Fibroblast of skin of left quadriceps (primary cell): ENCODE results near the gene GRIK5.
"Not testable (repeated sequence)": the region's sequence is repeated elsewhere in the genome, so short reads cannot be mapped to it uniquely, and the experiment has no call there.

Source experiments
- DNase-seq, 2 experiments: peaks; one replicate each; pipeline ENCODE4 v3.0.0-alpha.2; 2013; ENCODE audit warnings: low read depth in 2 of 2

The GRIK5 gene

DNA sequence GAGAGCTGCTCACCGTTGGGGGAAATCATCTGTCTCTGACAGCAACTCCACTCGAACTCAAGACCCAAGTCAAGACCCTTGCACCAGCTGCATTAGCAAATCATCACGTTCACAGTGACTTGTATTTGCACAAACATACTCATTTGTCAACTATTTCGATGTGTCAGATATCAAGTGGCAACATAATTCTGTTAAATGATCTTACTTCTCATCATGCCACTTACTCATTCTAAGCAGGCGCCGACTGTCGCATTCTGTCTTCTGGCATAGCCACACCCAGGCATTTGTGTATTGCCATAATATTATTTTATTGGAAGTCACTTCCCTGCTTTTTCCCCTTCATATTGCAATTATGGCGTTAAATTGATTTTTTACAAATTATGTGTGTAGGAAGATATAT, 53.0 kb downstream of the GRIK5 start:
- DNase-seq, result no peak

DNA sequence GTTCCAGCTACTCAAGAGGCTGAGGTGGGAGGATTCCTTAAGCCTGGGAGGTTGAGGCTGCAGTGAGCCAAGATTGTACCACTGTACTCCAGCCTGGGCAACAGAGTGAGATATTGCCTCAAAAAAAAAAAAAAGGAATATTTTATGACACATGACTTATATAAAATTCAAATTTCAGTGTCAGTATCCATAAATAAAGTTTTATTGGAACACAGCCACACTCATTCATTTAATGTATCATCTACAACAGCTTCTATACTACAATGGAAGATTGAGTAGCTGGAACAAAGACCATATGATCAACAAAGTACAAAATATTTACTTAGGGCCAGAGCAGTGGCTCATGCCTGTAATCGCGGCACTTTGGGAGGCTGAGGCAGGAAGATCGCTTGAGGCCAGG, 57.3 kb downstream of the GRIK5 start:
- not testable (repeated sequence) for DNase-seq

DNA sequence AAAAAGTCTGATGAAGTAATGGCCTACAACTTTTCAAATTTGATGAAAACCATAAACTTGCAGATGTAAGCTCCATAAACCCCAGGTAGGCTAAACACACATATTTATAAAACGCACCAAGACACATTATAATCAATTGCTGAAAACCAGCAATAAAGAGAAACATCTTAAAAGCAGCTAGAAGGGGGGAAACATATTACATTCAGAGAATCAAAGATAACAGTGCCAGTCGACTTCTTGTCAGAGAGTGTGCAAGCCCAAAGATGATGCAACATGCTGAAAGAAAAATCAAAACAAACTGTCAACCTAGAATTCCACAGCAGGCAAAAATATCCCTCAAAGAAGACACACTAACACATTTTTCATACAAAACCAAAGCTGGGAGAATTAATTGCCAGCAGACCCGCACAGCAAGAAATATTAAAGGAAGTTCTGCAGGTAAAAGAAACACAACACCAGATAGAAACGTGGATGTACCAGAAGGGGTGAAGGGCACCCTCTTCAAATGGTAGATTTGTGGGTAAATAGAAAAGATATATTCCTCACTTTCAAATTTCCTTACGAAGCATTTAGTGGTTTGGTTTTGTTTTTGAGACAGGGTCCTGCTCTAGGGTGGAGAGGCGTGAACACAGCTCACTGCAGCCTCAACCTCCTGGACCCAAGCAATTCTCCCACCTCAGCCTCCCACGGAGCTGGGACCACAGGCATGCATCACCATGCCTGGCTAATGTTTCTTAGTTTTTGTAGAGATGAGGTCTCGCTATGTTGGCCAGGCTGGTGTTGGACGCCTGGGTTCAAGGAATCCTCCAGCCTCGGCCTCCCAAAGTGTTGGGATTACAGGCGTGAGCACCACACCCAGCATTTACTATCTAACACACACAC, 59.5 kb downstream of the GRIK5 start:
- peak; percentile 44 to 53 for DNase-seq

DNA sequence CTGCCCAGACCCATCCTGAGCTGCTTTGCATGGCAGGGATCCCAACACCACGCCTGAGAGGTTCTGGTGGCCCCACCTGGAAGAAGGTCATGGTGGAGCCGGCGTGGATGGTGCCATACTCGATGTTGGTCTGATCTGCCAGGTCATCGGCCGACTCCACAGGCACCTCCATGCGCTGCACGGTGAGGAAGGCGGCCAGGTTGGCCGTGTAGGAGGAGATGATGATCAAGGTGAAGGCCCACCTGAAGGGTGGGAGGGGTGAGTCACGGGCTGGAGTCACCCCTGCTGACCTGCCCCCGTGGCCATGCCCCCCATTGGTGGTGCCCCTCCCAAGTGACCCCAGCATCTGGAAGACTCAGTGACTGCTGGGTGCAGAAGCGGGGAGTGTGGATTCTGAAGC, 63.4 kb downstream of the GRIK5 start:
- DNase-seq, result no peak

DNA sequence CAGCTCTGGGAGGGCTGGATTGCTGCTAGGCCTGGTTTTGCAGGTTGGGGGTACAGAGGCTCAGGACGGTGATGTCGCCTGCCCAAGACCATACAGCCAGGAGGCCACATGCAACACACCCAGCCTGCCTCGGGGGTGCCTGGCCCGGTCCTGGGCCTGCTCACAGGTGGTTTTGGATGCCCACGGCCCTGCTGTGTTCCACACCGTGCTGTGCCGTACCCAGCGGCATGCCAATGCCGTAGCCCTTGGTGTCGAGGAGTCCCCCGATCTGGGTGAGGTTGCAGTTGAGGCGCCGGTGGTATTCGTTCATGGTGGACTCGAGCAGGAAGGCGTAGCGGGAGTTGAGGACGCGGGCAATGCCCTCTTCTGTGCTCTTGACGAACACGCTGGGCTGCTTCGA, 64.5 kb downstream of the GRIK5 start:
- DNase-seq, result no peak

DNA sequence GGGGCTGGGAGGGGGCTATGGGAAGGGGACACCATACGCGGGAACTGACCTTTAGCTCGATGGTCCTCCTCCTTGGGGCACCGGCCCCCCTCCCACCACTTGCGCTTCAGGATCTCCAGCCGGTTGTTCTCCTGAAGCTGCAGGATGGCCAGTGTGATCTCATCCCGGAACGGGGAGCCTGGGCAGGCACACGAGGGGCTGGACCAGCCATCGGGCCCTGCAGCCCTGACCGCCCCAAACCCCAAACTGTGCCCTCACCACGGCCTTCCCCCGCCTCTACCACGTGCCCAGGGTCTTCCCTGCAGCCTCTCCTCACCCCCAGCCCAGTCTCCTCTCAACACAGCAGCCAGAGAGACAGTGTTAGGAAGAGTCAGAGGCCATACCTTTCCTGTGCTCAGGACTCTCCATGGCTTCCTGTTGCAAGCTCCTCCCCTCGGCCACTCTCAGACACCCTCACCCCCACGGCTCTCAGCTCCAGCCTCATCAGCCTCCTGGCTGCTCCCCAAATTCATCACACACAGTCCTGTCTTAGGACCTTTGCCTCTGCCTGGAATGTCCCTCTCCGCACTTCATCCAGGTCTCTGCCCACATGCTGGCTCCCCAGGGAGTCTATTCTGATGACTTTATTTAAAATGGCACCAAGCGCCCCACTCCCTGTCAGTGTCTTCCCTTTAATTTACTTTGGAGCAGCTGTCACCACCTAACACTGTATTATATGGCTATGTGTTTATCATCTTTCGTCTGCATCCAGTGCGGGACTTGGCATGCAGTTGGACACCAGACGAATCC, 66.3 kb downstream of the GRIK5 start:
- no peak for DNase-seq

DNA sequence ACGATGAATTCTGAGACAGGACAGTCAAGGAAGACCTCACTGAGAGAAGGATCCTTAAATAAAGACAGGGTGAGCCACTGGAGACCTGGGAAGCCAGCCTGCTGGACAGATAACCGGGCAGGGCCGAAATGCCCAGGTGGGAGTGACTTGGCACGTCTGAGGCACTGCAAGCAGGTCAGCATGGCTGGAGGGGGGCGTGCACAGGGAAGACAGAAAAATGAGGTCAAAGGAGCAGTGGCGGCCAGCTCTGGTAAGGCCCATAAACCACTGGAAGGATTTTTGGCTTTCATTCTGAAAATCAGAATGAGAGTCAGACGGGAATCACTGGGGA, 70.2 kb downstream of the GRIK5 start:
- no peak for DNase-seq

DNA sequence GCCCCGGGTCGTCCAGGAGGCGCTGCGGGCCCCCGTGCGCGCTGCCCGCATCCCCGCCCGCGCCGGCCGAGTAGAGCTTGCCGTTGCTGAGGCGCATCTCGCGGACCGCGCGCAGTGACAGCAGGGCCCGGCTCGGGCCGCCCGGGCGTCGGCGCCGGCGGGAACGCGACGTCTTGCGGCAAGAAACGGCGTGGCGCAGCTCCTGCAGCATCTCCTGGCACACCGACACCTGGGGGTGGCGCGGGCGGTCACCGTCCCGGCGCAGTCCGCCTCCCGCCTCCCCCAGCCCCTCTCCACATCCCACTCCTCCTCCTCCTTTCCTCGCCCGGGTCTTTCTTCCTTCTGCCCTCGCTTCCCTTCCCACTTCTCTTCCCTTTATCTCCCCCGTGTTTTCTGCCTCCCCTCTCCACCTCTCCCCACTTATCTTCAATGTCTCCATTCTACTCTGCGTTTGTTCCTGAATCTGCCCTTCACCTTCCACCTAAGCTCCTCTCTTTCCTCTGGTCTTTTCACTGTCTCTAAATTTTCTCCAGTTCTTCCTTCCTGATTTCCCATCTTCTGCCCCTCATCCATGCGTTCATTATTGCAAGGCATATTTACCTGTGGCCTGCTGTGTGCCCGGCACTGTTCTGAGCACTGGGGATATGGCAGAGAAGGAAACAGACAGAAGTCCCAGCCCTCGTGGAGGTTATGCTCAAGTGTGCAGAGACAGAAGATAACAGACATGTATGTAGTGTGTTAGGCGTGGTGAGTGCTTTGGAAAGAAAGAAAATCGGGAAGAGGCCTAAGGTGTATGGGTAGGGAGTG, 70.7 kb downstream of the GRIK5 start:
- no peak for DNase-seq

DNA sequence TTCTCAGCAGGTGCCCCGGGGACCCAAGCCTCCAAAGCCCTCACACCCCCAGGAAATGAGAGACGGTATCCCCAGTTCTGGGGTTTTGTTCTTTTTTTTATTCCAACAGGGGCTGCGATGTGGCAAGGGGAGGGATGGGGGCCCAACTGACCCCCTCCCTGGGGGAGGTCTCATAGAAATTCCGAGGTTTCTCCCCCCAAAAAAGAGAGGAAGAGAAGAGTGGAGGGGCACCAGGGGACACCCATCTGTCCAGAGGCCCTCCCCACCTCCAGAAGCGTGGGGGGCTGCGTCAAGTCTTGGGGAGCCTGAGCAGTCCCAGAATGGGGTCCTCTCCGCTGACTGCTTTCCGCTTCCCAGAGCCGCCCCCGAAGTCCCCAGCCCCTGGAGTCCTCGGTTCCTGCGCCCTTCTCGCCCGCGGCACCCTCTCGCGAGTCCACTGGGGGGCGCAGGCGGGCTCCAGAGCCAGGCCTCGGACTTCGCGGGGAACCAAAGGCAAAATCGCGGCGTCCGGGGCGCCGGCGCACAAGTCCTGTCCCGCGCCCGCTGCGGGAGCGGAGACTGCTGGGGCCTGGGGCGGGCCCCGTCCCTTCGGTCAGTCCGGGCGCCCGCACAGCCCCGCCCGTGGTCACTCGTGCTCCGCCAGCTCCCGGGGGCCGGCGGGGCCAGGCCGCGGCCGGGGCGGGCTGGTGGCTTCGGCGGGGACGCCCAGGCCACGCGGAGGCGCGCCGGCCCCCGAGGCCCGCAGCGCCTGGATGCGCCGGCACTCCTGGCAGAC, 71.6 kb downstream of the GRIK5 start:
- no peak for DNase-seq

DNA sequence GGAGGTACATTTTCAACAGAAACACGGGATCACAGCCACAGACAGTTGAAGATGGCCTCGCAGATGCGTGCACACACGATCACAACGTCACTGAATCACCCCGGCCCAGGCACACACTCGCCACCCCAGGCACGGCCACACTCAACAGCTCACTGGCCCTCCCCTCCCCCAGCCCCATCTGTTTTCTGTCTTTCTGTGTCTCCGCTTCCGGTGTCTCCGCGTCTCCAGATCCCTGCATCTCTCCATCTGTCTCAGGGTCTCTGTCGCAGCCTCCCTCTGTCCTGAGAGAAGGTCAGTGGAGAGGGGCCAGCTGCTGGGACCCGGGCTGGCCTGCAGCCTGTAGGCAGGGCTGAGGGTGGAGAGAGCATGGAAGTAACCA, 72.2 kb downstream of the GRIK5 start:
- DNase-seq, result no peak

DNA sequence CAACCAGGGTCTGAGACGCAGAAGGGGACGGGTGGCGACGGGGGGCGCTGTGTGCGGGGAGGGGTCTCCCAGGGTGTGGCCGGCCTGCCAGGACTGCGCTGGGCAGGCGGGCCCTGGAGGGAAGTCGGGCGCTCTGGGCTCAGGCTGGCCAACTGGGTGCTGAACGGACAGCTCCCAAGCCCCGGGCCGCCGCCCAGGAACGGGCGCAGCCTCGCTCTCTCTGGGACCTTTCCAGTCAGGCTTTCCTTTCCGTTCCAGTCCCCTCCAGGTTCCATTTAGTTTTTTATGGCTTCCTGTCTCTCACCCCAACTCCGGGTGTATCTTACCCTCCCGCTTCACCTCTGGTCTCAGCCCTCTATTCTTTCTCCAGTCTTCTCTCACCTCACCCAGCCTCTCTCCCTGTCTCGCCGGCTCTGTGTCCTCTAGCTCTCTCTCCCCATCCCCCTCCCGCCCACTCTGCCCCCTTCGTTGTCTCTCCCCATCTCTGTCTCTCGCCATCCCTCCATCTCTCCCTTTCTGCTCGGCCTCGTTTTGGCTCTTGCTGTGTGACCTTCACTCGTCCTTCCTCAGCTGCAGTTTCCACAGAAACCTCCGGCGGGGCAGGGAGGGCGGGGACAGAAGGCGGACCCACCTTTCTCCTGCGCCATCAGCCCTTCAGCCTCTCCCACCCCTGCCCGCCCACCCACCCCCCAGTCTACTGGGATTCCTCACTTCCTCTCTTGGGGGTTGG, 72.7 kb downstream of the GRIK5 start:
- no peak for DNase-seq

DNA sequence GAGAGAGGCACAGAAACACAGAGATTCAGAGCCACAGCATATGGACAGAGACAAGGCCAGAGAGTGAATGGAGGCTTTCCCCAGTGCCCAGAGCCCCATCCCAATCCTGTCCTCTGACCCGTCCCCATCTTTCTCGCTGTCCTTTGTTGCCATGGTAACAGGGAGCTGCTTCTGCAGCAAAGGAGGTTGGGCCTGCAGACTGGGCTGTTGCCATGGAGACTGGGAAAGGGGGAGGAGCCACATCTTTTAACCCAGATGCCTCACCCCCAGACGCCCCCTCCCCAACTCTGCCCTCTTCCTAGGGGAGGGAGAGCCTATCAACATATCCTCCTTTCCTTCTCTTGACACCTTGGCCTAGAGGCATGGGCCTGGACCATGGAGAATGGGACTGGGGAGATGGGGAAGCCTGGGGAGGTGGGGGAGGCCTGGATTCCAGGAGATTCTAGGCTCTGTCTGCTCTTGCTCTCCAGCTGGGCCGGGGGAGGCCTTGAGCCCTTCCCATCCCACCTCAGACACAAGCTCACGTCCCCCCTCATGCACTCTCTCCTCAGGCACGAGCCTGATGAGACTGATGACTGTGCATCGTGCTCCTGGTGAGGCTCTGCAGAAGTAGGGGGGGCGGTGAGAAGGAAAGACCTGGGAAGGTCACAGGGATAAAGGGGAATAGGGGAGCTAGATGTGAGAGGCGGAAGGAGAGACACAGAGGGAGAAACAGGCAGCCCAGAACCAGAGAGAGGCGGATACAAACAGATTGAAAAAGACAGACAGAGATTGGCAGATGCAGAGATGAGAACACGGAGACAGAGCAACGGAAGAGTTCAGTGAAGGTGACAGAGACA, 73.8 kb downstream of the GRIK5 start:
- DNase-seq, result no peak

DNA sequence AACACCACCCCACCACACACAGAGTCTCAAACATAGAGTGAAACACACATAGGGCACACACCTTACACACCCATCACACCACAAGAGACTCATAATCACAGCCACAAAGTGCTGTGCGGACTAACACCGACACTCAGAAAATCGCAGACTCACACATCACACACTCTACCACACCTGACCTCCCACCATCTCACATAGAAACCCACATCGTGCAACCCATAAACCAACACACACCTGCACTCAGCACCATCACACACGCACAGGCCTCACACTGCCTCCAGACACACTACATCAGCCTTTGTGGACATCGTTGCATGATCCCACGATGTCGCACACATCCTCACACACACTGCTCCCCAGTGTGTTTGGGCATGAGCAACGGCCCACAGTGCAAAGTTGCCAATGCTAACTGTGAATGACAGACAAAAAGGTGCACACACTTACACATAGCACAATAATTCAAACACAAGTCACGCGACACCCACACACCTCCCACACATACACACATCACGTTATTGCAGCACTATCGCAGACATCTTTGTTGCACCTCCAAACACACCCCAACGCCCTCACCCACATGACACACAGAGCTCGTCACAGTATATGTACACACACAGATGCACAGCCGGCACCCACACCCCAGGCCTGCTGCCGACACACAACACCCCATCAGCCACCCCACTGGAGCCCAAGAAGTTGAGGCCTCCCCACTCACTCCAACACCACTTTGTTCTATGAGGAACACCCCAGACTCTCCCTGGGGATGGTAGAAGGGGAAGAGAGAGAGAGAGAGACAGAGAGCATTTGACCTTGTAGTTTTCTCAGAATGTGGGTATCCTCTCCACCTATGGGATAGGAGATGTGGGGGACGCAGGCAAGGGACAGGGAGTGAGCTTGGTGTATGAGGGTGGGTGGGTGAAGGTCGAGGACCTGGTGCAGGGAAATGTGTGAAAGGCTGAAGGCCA, 74.7 kb downstream of the GRIK5 start:
- no peak for DNase-seq

DNA sequence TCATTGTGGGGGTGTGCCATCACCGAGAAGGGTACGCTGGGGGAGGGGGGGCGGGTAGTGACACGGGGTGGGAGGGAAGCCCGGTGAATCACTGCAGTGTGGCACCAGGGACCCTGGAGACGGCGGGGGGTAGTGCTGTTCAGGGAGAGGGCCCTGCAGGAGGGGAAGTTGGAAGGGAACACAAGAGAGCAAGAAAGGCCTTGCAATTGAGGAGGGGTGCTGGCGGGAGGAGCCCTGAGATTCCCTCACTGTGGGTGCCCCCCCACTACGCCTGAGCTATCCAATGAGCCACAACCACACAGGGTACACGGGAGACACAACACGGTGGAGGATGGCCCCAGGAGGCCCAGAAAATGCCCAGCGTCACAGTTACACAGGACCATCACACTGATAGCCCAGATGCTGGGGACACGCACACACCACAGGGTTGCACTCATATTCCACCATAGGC, 75.5 kb downstream of the GRIK5 start:
- no peak for DNase-seq

DNA sequence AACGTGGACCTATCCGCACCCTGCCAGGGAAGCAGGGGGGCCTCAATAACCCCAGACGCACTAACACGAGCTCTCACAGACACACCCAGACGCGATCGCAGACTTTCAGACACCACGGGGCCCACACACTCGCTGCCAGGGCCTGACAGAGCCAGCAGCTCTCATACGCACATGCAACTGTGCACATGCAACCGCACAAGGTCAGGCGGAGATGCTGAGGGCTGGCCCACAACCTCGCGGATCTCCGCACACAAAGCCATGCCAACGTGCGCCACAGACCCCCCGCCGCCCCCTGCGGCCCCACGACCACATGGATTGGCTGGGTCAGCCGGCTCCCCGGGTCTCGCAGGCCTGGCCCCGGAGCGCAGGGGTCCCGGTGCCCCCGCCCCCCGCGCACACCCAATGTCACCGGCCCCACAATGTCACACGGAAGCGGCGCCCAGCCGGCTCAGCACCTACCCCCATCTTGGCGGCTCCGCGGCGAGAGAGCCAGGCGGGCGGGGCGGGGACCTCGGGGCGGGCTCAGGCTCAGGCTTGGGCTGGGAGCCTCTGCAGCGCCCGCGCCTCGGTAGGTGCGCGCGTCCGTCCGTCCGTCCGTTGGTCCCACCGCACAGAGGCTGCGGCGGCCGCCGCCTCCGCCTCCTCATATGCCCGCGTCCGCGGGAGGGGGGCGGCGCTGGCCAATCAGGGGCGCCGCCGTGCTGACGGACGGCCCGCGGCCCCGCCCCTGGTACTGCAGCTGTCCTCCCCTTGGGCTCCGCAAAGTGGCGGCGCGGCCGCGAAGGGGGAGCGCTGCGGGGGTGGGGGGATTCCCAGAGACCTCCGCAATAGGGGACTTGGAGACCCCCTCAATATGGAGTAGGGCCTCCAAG, 76.2 kb downstream of the GRIK5 start, which contains the start of gene ATP1A3:
Gene ATP1A3, minus strand, starts transcription at position 619 of the 872 bp plus-strand sequence. Its CDS starts 154 bp downstream, at position 465.
- DNase-seq, result no peak

DNA sequence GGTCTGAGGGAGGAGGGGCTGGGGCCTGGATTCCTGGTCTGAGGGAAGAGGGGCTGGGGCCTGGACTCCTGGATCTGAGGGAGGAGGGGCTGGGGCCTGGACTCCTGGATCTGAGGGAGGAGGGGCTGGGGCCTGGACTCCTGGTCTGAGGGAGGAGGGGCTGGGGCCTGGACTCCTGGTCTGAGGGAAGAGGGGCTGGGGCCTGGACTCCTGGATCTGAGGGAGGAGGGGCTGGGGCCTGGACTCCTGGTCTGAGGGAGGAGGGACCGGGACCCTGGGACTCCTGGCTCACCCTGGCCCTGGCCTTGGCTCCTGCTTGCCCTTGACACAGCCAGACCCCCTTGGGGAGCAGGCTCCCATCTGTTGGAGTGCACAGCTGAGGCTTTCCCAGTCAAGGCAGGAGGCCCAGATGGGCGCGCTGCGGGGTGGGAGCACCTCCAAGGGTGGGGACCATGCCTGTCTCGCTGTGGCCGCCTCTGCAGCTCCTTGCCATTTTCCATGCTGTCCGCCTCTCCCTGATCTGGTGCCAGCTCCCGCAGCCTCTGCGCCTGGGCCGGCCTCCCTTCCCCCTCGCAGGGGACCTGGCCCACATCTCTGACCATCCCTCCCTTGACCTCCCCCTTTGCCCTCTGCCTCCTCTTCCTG, 78.0 kb downstream of the GRIK5 start:
- DNase-seq, result not testable (repeated sequence)

DNA sequence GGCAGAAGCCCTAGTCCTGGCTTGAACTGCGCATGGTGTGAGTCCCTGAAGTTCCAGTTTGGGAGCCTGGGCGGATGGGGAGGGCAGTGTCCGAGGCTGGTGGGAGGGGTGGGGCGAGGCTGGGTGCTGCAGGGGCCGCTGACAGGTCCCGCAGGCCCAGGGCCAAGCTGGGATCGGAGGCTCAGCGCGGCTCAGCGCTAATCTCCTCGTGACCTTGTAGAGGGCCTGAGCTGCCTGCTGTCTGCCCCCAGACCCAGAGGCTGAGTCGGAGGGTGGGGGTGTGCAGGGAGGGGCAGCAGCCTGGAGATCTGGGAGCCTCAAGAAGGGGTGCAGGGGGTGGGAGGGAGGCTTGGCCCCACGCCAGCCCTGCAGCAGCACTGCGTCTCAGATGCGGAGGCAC, 79.0 kb downstream of the GRIK5 start:
- DNase-seq, result no peak
